Measurements from ENCODE around the gene PHLDA2.

Gene PHLDA2

DNA sequence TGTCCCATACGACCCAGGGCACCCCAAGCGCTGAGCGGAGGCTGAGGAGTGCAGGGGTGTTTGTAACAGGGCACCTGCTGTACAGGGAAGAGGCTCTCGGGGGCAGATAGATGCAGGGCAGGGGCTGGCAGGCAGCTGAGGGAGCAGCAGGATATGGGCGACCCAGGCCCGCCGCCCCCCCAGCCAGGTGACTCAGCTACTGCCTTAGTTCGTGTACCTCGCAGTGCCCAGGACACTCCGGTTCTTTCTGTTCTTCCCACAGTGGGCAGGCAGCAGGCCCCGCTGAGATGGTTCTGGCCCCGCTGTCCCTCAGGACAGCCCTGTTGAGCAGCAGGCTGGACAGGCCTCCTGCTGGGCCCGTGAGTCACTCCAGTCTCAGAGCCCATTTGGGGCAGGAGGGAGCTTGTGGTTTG is 16.2 kb downstream of the PHLDA2 start:
- Histone ChIP-seq H4K20me1 (ENCODE audit: control insufficient read depth, insufficient read depth, low read depth, low read length) (no peaks in the 10 kb centered on the region), H3K27me3 (ENCODE audit: control insufficient read depth, low read length) (no peaks in the 10 kb centered on the region), H3K79me2 (ENCODE audit: control insufficient read depth, low read length) (no peaks in the 10 kb centered on the region), H3K4me3 (ENCODE audit: low read length) (no peak overlapping the region), H3K9me2 (replicated peaks; ENCODE audit: control insufficient read depth, low read length) (no peaks in the 10 kb centered on the region), H3K9me3 (ENCODE audit: control insufficient read depth, insufficient read depth, low read length) (no peaks in the 10 kb centered on the region), H3K27ac (ENCODE audit: low read depth, low read length) (no peak overlapping the region), H3K4me2 (ENCODE audit: low read length) (no peak overlapping the region), H3K4me1 (ENCODE audit: control insufficient read depth, low read length) (peaks cover 16% of the 10 kb centered on the region), H3F3A (ENCODE audit: control insufficient read depth, insufficient read depth) (no peaks in the 10 kb centered on the region), H3K36me3 (ENCODE audit: control insufficient read depth, low read length) (no peaks in the 10 kb centered on the region)
- TF ChIP-seq EZH2phosphoT487 (IDR thresholded peaks at IDR 0.05; ENCODE audit: borderline replicate concordance, low read length) = no peak
- TF ChIP-seq, protein P1, sequence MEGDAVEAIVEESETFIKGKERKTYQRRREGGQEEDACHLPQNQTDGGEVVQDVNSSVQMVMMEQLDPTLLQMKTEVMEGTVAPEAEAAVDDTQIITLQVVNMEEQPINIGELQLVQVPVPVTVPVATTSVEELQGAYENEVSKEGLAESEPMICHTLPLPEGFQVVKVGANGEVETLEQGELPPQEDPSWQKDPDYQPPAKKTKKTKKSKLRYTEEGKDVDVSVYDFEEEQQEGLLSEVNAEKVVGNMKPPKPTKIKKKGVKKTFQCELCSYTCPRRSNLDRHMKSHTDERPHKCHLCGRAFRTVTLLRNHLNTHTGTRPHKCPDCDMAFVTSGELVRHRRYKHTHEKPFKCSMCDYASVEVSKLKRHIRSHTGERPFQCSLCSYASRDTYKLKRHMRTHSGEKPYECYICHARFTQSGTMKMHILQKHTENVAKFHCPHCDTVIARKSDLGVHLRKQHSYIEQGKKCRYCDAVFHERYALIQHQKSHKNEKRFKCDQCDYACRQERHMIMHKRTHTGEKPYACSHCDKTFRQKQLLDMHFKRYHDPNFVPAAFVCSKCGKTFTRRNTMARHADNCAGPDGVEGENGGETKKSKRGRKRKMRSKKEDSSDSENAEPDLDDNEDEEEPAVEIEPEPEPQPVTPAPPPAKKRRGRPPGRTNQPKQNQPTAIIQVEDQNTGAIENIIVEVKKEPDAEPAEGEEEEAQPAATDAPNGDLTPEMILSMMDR (IDR thresholded peaks at IDR 0.05; ENCODE audit: low read depth, low read length, poor library complexity, severe bottlenecking) = no peak

DNA sequence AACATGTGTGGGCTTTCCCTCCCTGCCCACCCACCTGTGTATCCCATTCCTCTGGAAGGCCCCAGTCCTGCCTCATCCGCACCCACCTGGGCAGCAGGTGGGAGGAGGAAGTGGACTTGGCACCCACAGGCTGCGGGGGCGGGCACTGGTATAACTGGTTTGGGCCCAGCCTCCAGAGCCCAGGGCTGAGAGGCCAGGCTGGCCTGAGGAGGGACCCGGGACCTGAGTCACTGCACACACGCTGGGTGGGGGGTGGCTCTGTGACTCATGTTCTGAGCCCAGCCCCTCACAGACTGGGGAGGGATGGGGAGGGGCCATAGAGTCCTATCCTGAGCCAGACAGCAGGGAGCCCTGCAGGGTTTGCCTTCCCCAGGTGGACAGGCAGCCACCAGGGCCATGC is 16.7 kb downstream of the PHLDA2 start:
- Histone ChIP-seq H3K4me2 (ENCODE audit: low read length) (no peak overlapping the region), H3K27ac (ENCODE audit: low read depth, low read length) (no peak overlapping the region), H3K9me2 (replicated peaks; ENCODE audit: control insufficient read depth, low read length) (no peaks in the 10 kb centered on the region), H3K79me2 (ENCODE audit: control insufficient read depth, low read length) (no peaks in the 10 kb centered on the region), H3K4me1 (ENCODE audit: control insufficient read depth, low read length) (peaks cover 16% of the 10 kb centered on the region), H3K27me3 (ENCODE audit: control insufficient read depth, low read length) (no peaks in the 10 kb centered on the region), H4K20me1 (ENCODE audit: control insufficient read depth, insufficient read depth, low read depth, low read length) (no peaks in the 10 kb centered on the region), H3F3A (ENCODE audit: control insufficient read depth, insufficient read depth) (no peaks in the 10 kb centered on the region), H3K36me3 (ENCODE audit: control insufficient read depth, low read length) (no peaks in the 10 kb centered on the region), H3K4me3 (ENCODE audit: low read length) (no peak overlapping the region), H3K9me3 (ENCODE audit: control insufficient read depth, insufficient read depth, low read length) (no peaks in the 10 kb centered on the region)
- TF ChIP-seq, protein P1 (IDR thresholded peaks at IDR 0.05; ENCODE audit: low read depth, low read length, poor library complexity, severe bottlenecking) = no peak
- TF ChIP-seq EZH2phosphoT487 (IDR thresholded peaks at IDR 0.05; ENCODE audit: borderline replicate concordance, low read length) = no peak

DNA sequence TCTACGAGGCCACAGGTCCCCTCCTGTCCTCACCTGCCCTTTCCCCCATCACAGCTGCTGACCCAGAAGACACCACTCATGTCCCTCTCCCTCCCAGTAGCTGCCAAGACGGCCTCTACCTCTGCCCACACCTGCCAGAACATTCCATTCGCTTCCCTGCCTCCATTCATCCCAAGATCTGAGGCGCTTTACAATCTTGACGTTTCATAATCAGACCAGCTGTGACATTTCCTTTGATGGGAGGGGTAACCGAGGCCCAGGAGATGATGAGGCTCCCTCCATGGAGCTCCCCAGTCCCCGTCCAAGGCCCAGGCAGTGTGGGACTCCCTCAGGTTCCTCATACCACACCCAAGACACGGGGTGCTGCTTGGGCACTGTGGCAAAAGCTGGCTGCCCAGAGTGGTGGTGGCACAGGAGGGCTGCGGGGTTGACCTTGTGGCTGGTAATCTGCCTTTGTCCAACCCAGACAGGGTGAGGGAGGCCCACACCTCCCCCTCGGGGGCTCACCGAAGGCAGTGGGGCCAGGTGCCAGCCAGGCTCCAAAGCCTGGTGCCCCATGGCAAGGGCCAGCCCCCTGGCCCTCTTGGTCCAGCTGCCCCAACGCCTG is 17.3 kb downstream of the PHLDA2 start:
- Histone ChIP-seq H3K4me1 (ENCODE audit: control insufficient read depth, low read length) (peaks cover 16% of the 10 kb centered on the region), H3F3A (ENCODE audit: control insufficient read depth, insufficient read depth) (no peaks in the 10 kb centered on the region), H3K79me2 (ENCODE audit: control insufficient read depth, low read length) (no peaks in the 10 kb centered on the region), H3K9me2 (replicated peaks; ENCODE audit: control insufficient read depth, low read length) (no peaks in the 10 kb centered on the region), H4K20me1 (ENCODE audit: control insufficient read depth, insufficient read depth, low read depth, low read length) (no peaks in the 10 kb centered on the region), H3K27ac (ENCODE audit: low read depth, low read length) (no peak overlapping the region), H3K9me3 (ENCODE audit: control insufficient read depth, insufficient read depth, low read length) (no peaks in the 10 kb centered on the region), H3K27me3 (ENCODE audit: control insufficient read depth, low read length) (no peaks in the 10 kb centered on the region), H3K36me3 (ENCODE audit: control insufficient read depth, low read length) (no peaks in the 10 kb centered on the region), H3K4me3 (ENCODE audit: low read length) (no peak overlapping the region), H3K4me2 (ENCODE audit: low read length) (no peak overlapping the region)
- no peak for TF ChIP-seq EZH2phosphoT487 (IDR thresholded peaks at IDR 0.05; ENCODE audit: borderline replicate concordance, low read length)
- TF ChIP-seq, protein P1 (IDR thresholded peaks at IDR 0.05; ENCODE audit: low read depth, low read length, poor library complexity, severe bottlenecking) = no peak

Measured in DOHH2 (cell line).